Fibroblast of lung (primary cell): Measurements from ENCODE around the gene ALKBH6. TPM values are rescaled to one million over a fixed set of nuclear protein-coding genes. Genes with fewer than 3 reads are reported as not detected.
"Not testable (repeated sequence)": the region's sequence is repeated elsewhere in the genome, so short reads cannot be mapped to it uniquely, and the experiment has no call there.

Source experiments
- DNase-seq, 2 donors: peaks; one replicate each; pipeline versions ENCODE4 v3.0.0 to v3.0.0-alpha.2; 2010; ENCODE audit warnings: low read depth in 2 of 2
- H2AFZ ChIP-seq: 2 replicates; pipeline ENCODE4 v1.5.1; 2012; ENCODE audit warnings: low read length, control low read depth, inconsistent platforms
- H3K27ac ChIP-seq: 2 replicates; pipeline ENCODE4 v1.5.1; 2011; ENCODE audit warnings: low read length, control low read depth; ENCODE audit not compliant: insufficient read depth
- H3K27me3 ChIP-seq: 2 replicates; pipeline ENCODE4 v1.5.1; 2011; ENCODE audit warnings: mild to moderate bottlenecking, low read length; ENCODE audit not compliant: control insufficient read depth, insufficient read depth
- H3K36me3 ChIP-seq: 2 replicates; pipeline ENCODE4 v1.5.1; 2011; ENCODE audit warnings: low read length; ENCODE audit not compliant: control insufficient read depth, insufficient read depth
- H3K4me1 ChIP-seq: 2 replicates; pipeline ENCODE4 v1.5.1; 2011; ENCODE audit warnings: low read length; ENCODE audit not compliant: control insufficient read depth, insufficient read depth; ENCODE audit errors: extremely low read depth
- H3K4me2 ChIP-seq: 2 replicates; pipeline ENCODE4 v1.5.1; 2011; ENCODE audit warnings: low read length, control low read depth; ENCODE audit not compliant: insufficient read depth; ENCODE audit errors: extremely low read depth
- H3K4me3 ChIP-seq, 4 experiments: fragments of 200-600 bp in 1 of 4; sonication (generic) in 1 of 4; replicated peaks in 1 of 4; 2 replicates each; pipeline ENCODE4 v1.5.1; 2011 to 2016; ENCODE audit warnings: low read length in 4 of 4, low read depth in 3 of 4, mild to moderate bottlenecking in 3 of 4, control low read depth in 2 of 4, inconsistent platforms in 1 of 4, mixed read lengths in 1 of 4; ENCODE audit not compliant: insufficient read depth in 1 of 4; ENCODE audit errors: control extremely low read depth in 1 of 4
- H3K79me2 ChIP-seq: 2 replicates; pipeline ENCODE4 v1.5.1; 2012; ENCODE audit warnings: mild to moderate bottlenecking, low read length, inconsistent platforms; ENCODE audit not compliant: control insufficient read depth, insufficient read depth
- H3K9ac ChIP-seq: 2 replicates; pipeline ENCODE4 v1.5.1; 2011; ENCODE audit warnings: mild to moderate bottlenecking, low read length, control low read depth; ENCODE audit not compliant: insufficient read depth
- H3K9me3 ChIP-seq: 2 replicates; pipeline ENCODE4 v1.5.1; 2012; ENCODE audit warnings: low read depth, low read length; ENCODE audit not compliant: control insufficient read depth, insufficient read depth
- H4K20me1 ChIP-seq: 2 replicates; pipeline ENCODE4 v1.5.1; 2011; ENCODE audit warnings: low read length; ENCODE audit not compliant: control insufficient read depth, insufficient read depth; ENCODE audit errors: extremely low read depth
- EZH2 ChIP-seq: IDR thresholded peaks from 2 replicates; pipeline ENCODE4 v1.5.1; 2012; ENCODE audit warnings: low read length, control low read depth, mild to moderate bottlenecking; ENCODE audit errors: missing control alignments
- polyA plus RNA-seq, 2 donors: library from polyadenylated mRNA; depleted of rRNA in 1 of 2; stranded (reverse) in 1 of 2; unstranded in 1 of 2; fragments of >200 nt; gene quantifications; 2 replicates each; pipeline ENCODE4 v1.2.1, GENCODE V29; 2011 to 2012; ENCODE audit warnings: missing spikeins in 1 of 2
- total RNA-seq: library from RNA; depleted of rRNA; stranded (reverse); fragments of >200 nt; gene quantifications from 2 replicates; pipeline ENCODE4 v1.2.1, GENCODE V29; 2014
- TF ChIP-seq, protein P1 (sequence below), 2 donors: IDR thresholded peaks in 1 of 2; conservative IDR thresholded peaks in 1 of 2; 1 replicate in 1 of 2; 2 replicates in 1 of 2; pipeline ENCODE4 v1.5.1; 2011 to 2012; ENCODE audit warnings: low read length in 2 of 2, control low read depth in 1 of 2, inconsistent platforms in 1 of 2, low read depth in 1 of 2, mild to moderate bottlenecking in 1 of 2

ALKBH6 gene
- total and polyA plus RNA-seq, 2 donors (not counting 1 experiment from before 2014, with no cell fraction given), result 19.5 to 20.1 TPM

DNA sequence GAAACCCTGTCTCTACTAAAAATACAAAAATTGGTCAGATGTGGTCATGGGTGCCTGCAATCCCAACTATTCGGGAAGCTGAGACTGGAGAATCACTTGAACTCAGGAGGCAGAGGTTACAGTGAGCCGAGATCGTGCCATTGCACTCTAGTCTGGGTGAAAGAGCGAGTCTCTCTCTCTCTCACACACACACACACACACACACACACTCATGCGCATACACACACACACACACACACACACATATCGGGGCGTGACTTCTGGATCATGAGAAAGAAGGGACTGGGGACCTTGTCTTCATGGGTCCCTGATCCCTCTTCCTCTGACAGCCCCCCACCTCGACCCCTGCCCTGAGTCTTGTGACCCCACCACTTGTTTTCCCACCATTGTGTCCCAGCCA lies 30.8 kb downstream of the ALKBH6 start:
- TF ChIP-seq, protein P1, sequence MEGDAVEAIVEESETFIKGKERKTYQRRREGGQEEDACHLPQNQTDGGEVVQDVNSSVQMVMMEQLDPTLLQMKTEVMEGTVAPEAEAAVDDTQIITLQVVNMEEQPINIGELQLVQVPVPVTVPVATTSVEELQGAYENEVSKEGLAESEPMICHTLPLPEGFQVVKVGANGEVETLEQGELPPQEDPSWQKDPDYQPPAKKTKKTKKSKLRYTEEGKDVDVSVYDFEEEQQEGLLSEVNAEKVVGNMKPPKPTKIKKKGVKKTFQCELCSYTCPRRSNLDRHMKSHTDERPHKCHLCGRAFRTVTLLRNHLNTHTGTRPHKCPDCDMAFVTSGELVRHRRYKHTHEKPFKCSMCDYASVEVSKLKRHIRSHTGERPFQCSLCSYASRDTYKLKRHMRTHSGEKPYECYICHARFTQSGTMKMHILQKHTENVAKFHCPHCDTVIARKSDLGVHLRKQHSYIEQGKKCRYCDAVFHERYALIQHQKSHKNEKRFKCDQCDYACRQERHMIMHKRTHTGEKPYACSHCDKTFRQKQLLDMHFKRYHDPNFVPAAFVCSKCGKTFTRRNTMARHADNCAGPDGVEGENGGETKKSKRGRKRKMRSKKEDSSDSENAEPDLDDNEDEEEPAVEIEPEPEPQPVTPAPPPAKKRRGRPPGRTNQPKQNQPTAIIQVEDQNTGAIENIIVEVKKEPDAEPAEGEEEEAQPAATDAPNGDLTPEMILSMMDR (conservative IDR thresholded peaks at IDR 0.05 in 1 of 2, IDR thresholded peaks at IDR 0.05 in 1 of 2; ENCODE audit: low read depth in 1 of 2, low read length in 2 of 2), result no peak
- no peak for TF ChIP-seq EZH2
- H3K9ac ChIP-seq, result no peak overlapping the region
- peaks cover 10% of the 10 kb centered on the region for H3K27me3 ChIP-seq
- no peak overlapping the region for H3K4me3 ChIP-seq
- no peak overlapping the region for H3K4me2 ChIP-seq
- H2AFZ ChIP-seq, result no peak overlapping the region
- no peak overlapping the region for H3K27ac ChIP-seq
- H4K20me1 ChIP-seq, result no peaks in the 10 kb centered on the region
- DNase-seq, result no peak
- no peaks in the 10 kb centered on the region for H3K9me3 ChIP-seq
- no peaks in the 10 kb centered on the region for H3K79me2 ChIP-seq
- no peaks in the 10 kb centered on the region for H3K4me1 ChIP-seq
- H3K36me3 ChIP-seq, result no peaks in the 10 kb centered on the region

DNA sequence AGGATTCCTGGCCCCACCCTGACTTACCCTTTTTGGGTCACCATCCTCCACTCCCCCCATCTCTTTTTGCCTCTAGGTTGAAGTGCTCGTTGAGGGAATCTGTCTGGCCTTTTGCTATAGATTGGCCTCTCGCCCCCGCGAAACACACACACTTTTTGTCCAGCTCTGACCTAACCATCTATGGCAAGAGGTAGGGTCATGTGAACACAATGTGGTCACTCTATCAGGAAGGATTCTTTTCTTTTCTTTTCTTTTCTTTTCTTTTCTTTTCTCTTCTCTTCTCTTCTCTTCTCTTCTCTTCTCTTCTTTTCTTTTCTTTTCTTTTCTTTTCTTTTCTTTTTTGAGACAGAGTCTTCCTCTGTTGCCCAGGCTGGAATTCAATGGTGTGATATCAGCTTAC lies 33.0 kb downstream of the ALKBH6 start:
- H3K36me3 ChIP-seq, H3K9ac ChIP-seq, H3K4me1 ChIP-seq, H4K20me1 ChIP-seq, H3K4me2 ChIP-seq, H3K79me2 ChIP-seq, H3K4me3 ChIP-seq, DNase-seq, H3K27ac ChIP-seq, H2AFZ ChIP-seq, H3K9me3 ChIP-seq, H3K27me3 ChIP-seq: not testable (repeated sequence)

DNA sequence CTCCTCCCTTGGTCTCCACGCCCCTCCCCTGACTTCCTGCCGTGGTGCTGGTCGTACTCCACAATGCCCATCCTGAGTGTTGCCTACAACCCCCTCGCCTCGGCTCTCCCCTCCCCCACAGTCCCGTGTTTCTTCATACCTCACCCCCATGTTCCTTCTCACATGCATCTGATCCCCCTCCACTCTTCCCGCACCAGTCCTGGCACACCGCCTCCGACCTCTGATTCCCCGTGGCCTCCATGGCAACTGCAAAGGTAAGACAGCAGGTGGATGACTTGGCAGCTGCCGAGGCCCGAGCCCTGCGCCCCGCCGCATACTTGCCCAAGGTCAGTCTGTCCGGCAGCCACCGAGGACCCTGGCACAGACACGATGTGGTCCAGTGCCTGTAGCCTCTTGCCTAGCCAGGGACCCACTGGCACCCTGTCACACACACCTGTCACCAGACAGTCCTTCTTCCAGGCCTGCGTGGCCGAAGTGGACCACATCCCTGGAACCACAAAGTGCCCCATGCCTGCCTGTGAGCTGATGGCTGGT lies 35.1 kb downstream of the ALKBH6 start:
- Histone ChIP-seq H3K9me3 (no peaks in the 10 kb centered on the region), H3K79me2 (no peaks in the 10 kb centered on the region), H3K4me1 (no peaks in the 10 kb centered on the region), H2AFZ (no peak overlapping the region), H3K36me3 (no peaks in the 10 kb centered on the region), H4K20me1 (no peaks in the 10 kb centered on the region), H3K27me3 (no peaks in the 10 kb centered on the region), H3K4me2 (no peak overlapping the region), H3K4me3 (no peak overlapping the region), H3K27ac (no peak overlapping the region), H3K9ac (no peak overlapping the region)
- TF ChIP-seq, protein P1 (conservative IDR thresholded peaks at IDR 0.05 in 1 of 2, IDR thresholded peaks at IDR 0.05 in 1 of 2; ENCODE audit: low read depth in 1 of 2, low read length in 2 of 2), result no peak
- no peak for TF ChIP-seq EZH2
- DNase-seq, result no peak
